CD4-positive, alpha-beta T cell (primary cell): ENCODE data around the gene SNAI3. TPM values are rescaled to one million over a fixed set of nuclear protein-coding genes. Genes with fewer than 3 reads are reported as not detected.

Experiments
- ATAC-seq: fragments of 200-7000 bp; cut with Tn5 transposase; one replicate; pipeline ENCODE4 v1.10.0; 2022; ENCODE audit warnings: mild to moderate bottlenecking; ENCODE audit not compliant: poor library complexity
- CTCF ChIA-PET: fragments of 350-600 bp; sonication (Branson Sonifier 250); formaldehyde crosslinking; loops from one replicate; lab custom pipeline; 2021; ENCODE audit warnings: antibody characterized with exemption, inconsistent platforms; lab: Charles Lee
- POLR2A ChIA-PET: fragments of 350-600 bp; sonication (Branson Sonifier 250); formaldehyde crosslinking; loops from one replicate; lab custom pipeline; 2021; ENCODE audit warnings: antibody characterized with exemption, inconsistent platforms; lab: Charles Lee
- DNase-seq, 14 experiments: peaks; one replicate each; pipeline ENCODE4 v3.0.0-alpha.2; 2013 to 2020; ENCODE audit warnings: mixed read lengths in 2 of 14
- H3K27ac ChIP-seq, 2 donors: one replicate each; pipeline versions ENCODE4 v1.5.1 to v1.7.0; 2013; ENCODE audit warnings: low read length in 2 of 2, low read depth in 1 of 2, mild to moderate bottlenecking in 1 of 2
- H3K27me3 ChIP-seq, 2 experiments: 1 replicate in 1 of 2; 2 replicates in 1 of 2; pipeline versions ENCODE4 v1.6.1 to v1.7.0; 2013; ENCODE audit warnings: low read length in 2 of 2, control low read depth in 1 of 2, mild to moderate bottlenecking in 1 of 2, moderate library complexity in 1 of 2; ENCODE audit not compliant: insufficient read depth in 2 of 2, control insufficient read depth in 1 of 2
- H3K36me3 ChIP-seq: one replicate; pipeline ENCODE4 v1.6.1; 2013; ENCODE audit warnings: low read length, control low read depth; ENCODE audit not compliant: insufficient read depth
- H3K4me1 ChIP-seq: one replicate; pipeline ENCODE4 v1.6.1; 2013; ENCODE audit warnings: low read length, control low read depth; ENCODE audit not compliant: insufficient read depth
- H3K4me3 ChIP-seq: one replicate; pipeline ENCODE4 v1.5.1; 2013; ENCODE audit warnings: mild to moderate bottlenecking, low read length, moderate library complexity
- H3K9me3 ChIP-seq, 2 experiments: 1 replicate in 1 of 2; 2 replicates in 1 of 2; pipeline versions ENCODE4 v1.6.1 to v1.7.0; 2013; ENCODE audit warnings: low read length in 2 of 2, mild to moderate bottlenecking in 2 of 2, control low read depth in 1 of 2, moderate library complexity in 1 of 2; ENCODE audit not compliant: control insufficient read depth in 1 of 2, insufficient read depth in 1 of 2
- H3K27ac Mint-ChIP-seq: one replicate; pipeline ENCODE4 v1.8.0; 2020; ENCODE audit warnings: mixed read lengths
- H3K27me3 Mint-ChIP-seq: one replicate; pipeline ENCODE4 v1.8.0; 2021; ENCODE audit warnings: mixed read lengths
- H3K36me3 Mint-ChIP-seq: one replicate; pipeline ENCODE4 v1.8.0; 2021; ENCODE audit warnings: low read depth, mixed read lengths
- H3K4me1 Mint-ChIP-seq: one replicate; pipeline ENCODE4 v1.8.0; 2021; ENCODE audit warnings: low read depth, mixed read lengths
- H3K4me3 Mint-ChIP-seq: one replicate; pipeline ENCODE4 v1.8.0; 2020; ENCODE audit warnings: mild to moderate bottlenecking, mixed read lengths
- H3K9me3 Mint-ChIP-seq: one replicate; pipeline ENCODE4 v1.8.0; 2020; ENCODE audit warnings: mixed read lengths
- CTCF ChIP-seq: fragments of 200-600 bp; IDR thresholded peaks from one replicate; pipeline ENCODE4 v1.8.0; 2022; ENCODE audit warnings: antibody characterized with exemption, mild to moderate bottlenecking
- intact Hi-C, 2 experiments: fragments of 100-400 bp; cut with DNase I in 1 of 2; cut with micrococcal nuclease in 1 of 2; formaldehyde crosslinking; loops; one replicate each; pipeline versions ENCODE4 v1.15.1 to v1.9.0; 2023 to 2025; cut with DNase I, micrococcal nuclease
- total RNA-seq, 174 experiments: library from RNA in 2 of 174; stranded (reverse) in 2 of 174; gene quantifications; one replicate each; pipeline ENCODE4 v1.2.3 and lab custom pipeline; 2021 to 2026

The SNAI3 gene
- total RNA-seq, 2 experiments from 2014 or later = 3.0 to 3.5 TPM

DNA sequence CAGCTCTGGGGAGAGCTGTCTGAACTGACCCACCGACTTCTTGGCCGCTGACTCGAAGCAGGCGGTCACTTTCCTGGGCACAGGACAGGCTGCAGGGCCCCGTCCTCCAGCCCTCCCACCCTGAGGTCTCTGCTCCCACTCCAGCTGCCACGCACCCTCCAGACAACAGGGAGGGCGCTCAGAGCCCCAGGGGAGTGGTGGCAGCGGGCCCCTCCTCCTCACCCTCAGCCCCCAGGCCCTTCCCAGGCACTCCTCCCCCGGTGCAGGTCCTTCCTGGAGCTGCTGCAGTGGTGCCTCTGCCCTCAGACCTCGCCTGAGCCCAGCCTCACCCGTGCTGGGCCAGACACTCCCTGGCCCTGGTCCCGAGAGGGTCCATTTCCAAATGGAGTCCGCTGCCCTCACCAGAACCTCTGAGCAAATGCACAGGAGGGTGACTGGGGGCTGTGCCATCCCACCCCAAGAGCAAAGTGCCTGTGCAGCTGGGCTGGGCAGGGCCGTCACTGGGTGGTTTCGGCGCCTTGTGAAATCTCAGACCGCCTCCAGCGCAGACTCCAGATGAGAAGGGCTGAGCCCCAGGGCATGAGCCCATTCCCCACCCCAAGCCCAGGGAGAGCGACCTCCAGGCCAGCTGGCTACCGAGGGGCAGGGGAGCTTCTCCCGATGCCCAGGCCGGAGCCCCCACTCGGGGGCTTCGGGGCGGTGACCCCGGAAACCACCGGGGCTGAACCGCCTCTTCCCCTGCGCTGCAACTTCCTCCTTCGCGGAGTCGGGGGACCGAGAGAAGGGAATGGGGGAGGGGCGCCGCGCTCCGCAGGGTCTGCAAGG, 36.2 kb downstream of the SNAI3 start:
- peak overlapping the region; percentile 96 for H3K4me3 ChIP-seq
- Mint-ChIP-seq H3K27ac (peak overlapping the region; percentile 95), H3K9me3 (no peaks in the 10 kb centered on the region), H3K27me3 (no peaks in the 10 kb centered on the region), H3K36me3 (peaks cover 21% of the 10 kb centered on the region), H3K4me1 (peaks cover 16% of the 10 kb centered on the region), H3K4me3 (peak overlapping the region; percentile 93)
- peaks cover 56% of the 10 kb centered on the region for H3K4me1 ChIP-seq
- intact Hi-C loops = loop anchor here (2.0 to 5.0 kb wide), 3 partner anchors 13 to 51 kb away; partner anchors contain the start of gene SNAI3 (in 2 of the 2)
- no peaks in the 10 kb centered on the region for H3K9me3 ChIP-seq
- ChIA-PET CTCF (no interaction called here), POLR2A (interaction anchor here (0.9 to 1.8 kb wide), 6 partner anchors 8 to 80 kb away, joined by 3 to 5 read pairs (median 3); partner anchors contain the start of gene ZC3H18)
- H3K27ac ChIP-seq = peak overlapping the region; percentile 81 to 94
- TF ChIP-seq CTCF = no peak
- H3K36me3 ChIP-seq = peaks cover 28% of the 10 kb centered on the region
- ATAC-seq (peak; percentile 8), DNase-seq (peak in 8 of 14 experiments; percentile 14 to 63 (median 54))
- H3K27me3 ChIP-seq = no peaks in the 10 kb centered on the region

- peaks cover 19% of the 10 kb centered on the region for H3K4me1 Mint-ChIP-seq
- peaks cover 25% of the 10 kb centered on the region for H3K36me3 Mint-ChIP-seq
- intact Hi-C loops = no loop called here
- ATAC-seq = no peak
- H3K4me3 Mint-ChIP-seq = peak overlapping the region; percentile 93
- H3K36me3 ChIP-seq = peaks cover 27% of the 10 kb centered on the region
- DNase-seq = peak in 1 of 14 experiments; percentile 27
- no peak for TF ChIP-seq CTCF
- H3K9me3 Mint-ChIP-seq = no peaks in the 10 kb centered on the region
- H3K4me1 ChIP-seq = peaks cover 56% of the 10 kb centered on the region
- no peaks in the 10 kb centered on the region for H3K9me3 ChIP-seq
- no peaks in the 10 kb centered on the region for H3K27me3 ChIP-seq
- peak overlapping the region; percentile 81 to 94 for H3K27ac ChIP-seq
- ChIA-PET POLR2A (interaction anchor here (0.9 to 1.1 kb wide), 3 partner anchors 12 to 56 kb away, joined by 3 read pairs; no protein-coding TSS in a partner anchor), CTCF (no interaction called here)
- H3K27ac Mint-ChIP-seq = peak overlapping the region; percentile 95
- H3K27me3 Mint-ChIP-seq = no peaks in the 10 kb centered on the region
- H3K4me3 ChIP-seq = peak overlapping the region; percentile 96
Observed at GRCh38 chr16:88649195-88649923, 36.9 kb downstream of the SNAI3 start.

DNA sequence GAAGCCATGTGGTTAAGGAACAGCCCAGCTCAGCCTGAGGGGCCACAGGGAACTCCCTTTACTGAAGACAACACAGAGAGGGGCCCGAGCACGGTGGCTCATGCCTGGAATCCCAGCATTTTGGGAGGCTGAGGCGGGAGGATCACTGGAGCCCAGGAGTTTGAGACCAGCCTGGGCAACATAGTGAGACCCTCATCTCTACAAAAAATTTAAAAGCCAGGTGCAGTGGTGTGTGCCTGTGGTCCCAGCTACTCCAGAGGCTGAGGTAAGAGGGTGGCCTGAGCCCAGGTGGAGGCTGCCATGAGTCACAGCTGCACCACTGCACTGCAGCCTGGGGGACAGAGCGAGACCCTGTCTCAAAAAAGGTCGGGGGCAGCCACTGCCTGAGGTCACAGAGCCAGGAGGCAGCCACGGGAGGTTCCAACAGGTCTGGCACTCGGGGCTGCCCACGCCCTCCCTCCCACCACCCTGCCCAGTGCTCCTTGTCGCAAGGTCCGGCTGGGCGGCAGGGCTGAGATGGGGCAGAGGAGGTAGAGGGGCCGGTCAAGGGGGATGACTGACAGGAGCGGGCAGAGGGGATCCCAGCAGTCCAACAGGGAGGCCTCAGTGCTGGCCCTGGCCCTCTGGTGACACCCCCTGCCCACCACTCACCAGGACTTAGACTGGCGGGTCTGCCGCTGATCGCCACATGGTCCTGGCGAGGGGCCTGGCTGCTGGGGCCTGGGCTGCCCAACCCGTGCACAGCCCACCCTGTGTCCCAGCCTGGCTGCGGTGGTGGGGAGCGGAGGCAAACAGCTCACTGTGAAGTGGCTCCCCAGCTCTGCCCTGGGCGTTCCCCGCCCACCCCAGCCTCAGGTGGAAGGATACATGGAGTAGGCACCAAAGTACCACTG, 38.9 kb downstream of the SNAI3 start:
- H3K4me3 Mint-ChIP-seq = peak overlapping the region; percentile 25
- H3K27ac Mint-ChIP-seq = no peak overlapping the region
- peaks cover 19% of the 10 kb centered on the region for H3K4me1 Mint-ChIP-seq
- POLR2A ChIA-PET = no interaction called here
- Histone ChIP-seq H3K4me3 (no peak overlapping the region), H3K36me3 (peaks cover 34% of the 10 kb centered on the region), H3K27ac (no peak overlapping the region), H3K27me3 (no peaks in the 10 kb centered on the region), H3K4me1 (peaks cover 52% of the 10 kb centered on the region), H3K9me3 (no peaks in the 10 kb centered on the region)
- no peak for DNase-seq
- TF ChIP-seq CTCF = no peak
- no peaks in the 10 kb centered on the region for H3K27me3 Mint-ChIP-seq
- H3K9me3 Mint-ChIP-seq = no peaks in the 10 kb centered on the region
- CTCF ChIA-PET = no interaction called here
- ATAC-seq = no peak
- H3K36me3 Mint-ChIP-seq = peaks cover 31% of the 10 kb centered on the region
- intact Hi-C loops = no loop called here
